DMS53 treated with DMSO at 0.1 percent for 48 hours (cell line): ENCODE data around the gene PPFIBP1.
"Not testable (repeated sequence)": the region's sequence is repeated elsewhere in the genome, so short reads cannot be mapped to it uniquely, and the experiment has no call there.

Experiments used
- DNase-seq: peaks from one replicate; lab custom pipeline; 2025; ENCODE audit not compliant: unreplicated experiment; lab: John Stamatoyannopoulos, UW

Gene PPFIBP1

GRCh38 chr12:27588075-27588730 lies 64.2 kb downstream of the PPFIBP1 start:
- not testable (repeated sequence) for DNase-seq

- no peak for DNase-seq
Observed at GRCh38 chr12:27588776-27589175, 64.8 kb downstream of the PPFIBP1 start.

GRCh38 chr12:27589419-27589818 lies 65.4 kb downstream of the PPFIBP1 start:
- DNase-seq = no peak

- DNase-seq = not testable (repeated sequence)
Observed at GRCh38 chr12:27591698-27592097, 67.7 kb downstream of the PPFIBP1 start.

GRCh38 chr12:27592548-27592947 lies 68.5 kb downstream of the PPFIBP1 start:
- DNase-seq = no peak

GRCh38 chr12:27593266-27593665 lies 69.3 kb downstream of the PPFIBP1 start:
- DNase-seq = no peak

GRCh38 chr12:27595231-27595642 lies 71.2 kb downstream of the PPFIBP1 start:
- DNase-seq = no peak

GRCh38 chr12:27598866-27599265 lies 74.9 kb downstream of the PPFIBP1 start:
- not testable (repeated sequence) for DNase-seq

GRCh38 chr12:27601056-27601828 lies 77.2 kb downstream of the PPFIBP1 start:
- not testable (repeated sequence) for DNase-seq

- DNase-seq = no peak
Observed at GRCh38 chr12:27602516-27602915, 78.5 kb downstream of the PPFIBP1 start.

GRCh38 chr12:27604431-27604830 lies 80.4 kb downstream of the PPFIBP1 start:
- DNase-seq = no peak

- no peak for DNase-seq
Observed at GRCh38 chr12:27606986-27607385, 83.0 kb downstream of the PPFIBP1 start.

GRCh38 chr12:27607591-27607990 lies 83.6 kb downstream of the PPFIBP1 start:
- DNase-seq = no peak

GRCh38 chr12:27608890-27609289 lies 84.9 kb downstream of the PPFIBP1 start:
- DNase-seq = no peak

GRCh38 chr12:27610374-27610773 lies 86.4 kb downstream of the PPFIBP1 start:
- no peak for DNase-seq

GRCh38 chr12:27614386-27614785 lies 90.4 kb downstream of the PPFIBP1 start:
- no peak for DNase-seq

- no peak for DNase-seq
Observed at GRCh38 chr12:27614866-27615265, 90.9 kb downstream of the PPFIBP1 start.

GRCh38 chr12:27615331-27615891 lies 91.4 kb downstream of the PPFIBP1 start:
- no peak for DNase-seq

GRCh38 chr12:27616356-27617142 lies 92.5 kb downstream of the PPFIBP1 start:
- no peak for DNase-seq

- DNase-seq = no peak
Observed at GRCh38 chr12:27618836-27619235, 94.8 kb downstream of the PPFIBP1 start.

GRCh38 chr12:27619308-27619707 lies 95.3 kb downstream of the PPFIBP1 start:
- peak; percentile 75 for DNase-seq
